GM18858 (cell line): Measurements from ENCODE around the gene WDR27.
"Not testable (repeated sequence)": the region's sequence is repeated elsewhere in the genome, so short reads cannot be mapped to it uniquely, and the experiment has no call there.

Source experiments
- ATAC-seq: cut with Tn5 transposase; IDR thresholded peaks from one replicate; pipeline ENCODE4 v1.9.1; 2021; ENCODE audit not compliant: unreplicated experiment

Gene WDR27

GRCh38 chr6:169710009-169710408, 8.2 kb upstream of the WDR27 start:
- no peak for ATAC-seq

- peak; percentile 50 for ATAC-seq
These were observed 7.5 kb upstream of the WDR27 start for GRCh38 chr6:169709293-169709692.

- no peak for ATAC-seq
These were observed 5.9 kb upstream of the WDR27 start for GRCh38 chr6:169707772-169708171.

- peak; percentile 2 for ATAC-seq
These were observed 1.0 kb upstream of the WDR27 start for GRCh38 chr6:169702840-169703246.

- peak; percentile 5 for ATAC-seq
These were observed 397 bp downstream of the WDR27 start for GRCh38 chr6:169701311-169701953.

GRCh38 chr6:169700296-169700695, 1.5 kb downstream of the WDR27 start:
- ATAC-seq: no peak

- not testable (repeated sequence) for ATAC-seq
These were observed 4.7 kb downstream of the WDR27 start for GRCh38 chr6:169697115-169697514.

- no peak for ATAC-seq
These were observed 6.7 kb downstream of the WDR27 start for GRCh38 chr6:169695131-169695530.

GRCh38 chr6:169692516-169692915, 9.3 kb downstream of the WDR27 start:
- ATAC-seq: no peak

GRCh38 chr6:169691260-169691659, 10.6 kb downstream of the WDR27 start:
- no peak for ATAC-seq

- ATAC-seq: no peak
These were observed 12.5 kb downstream of the WDR27 start for GRCh38 chr6:169689287-169689686.

GRCh38 chr6:169685860-169686259, 16.0 kb downstream of the WDR27 start:
- ATAC-seq: no peak

GRCh38 chr6:169684056-169684455, 17.8 kb downstream of the WDR27 start:
- ATAC-seq: no peak

- no peak for ATAC-seq
These were observed 23.5 kb downstream of the WDR27 start for GRCh38 chr6:169678342-169678741.

GRCh38 chr6:169677096-169677495, 24.7 kb downstream of the WDR27 start:
- no peak for ATAC-seq

- no peak for ATAC-seq
These were observed 26.8 kb downstream of the WDR27 start for GRCh38 chr6:169675011-169675410.

- no peak for ATAC-seq
These were observed 30.3 kb downstream of the WDR27 start for GRCh38 chr6:169671563-169671962.

- no peak for ATAC-seq
These were observed 31.9 kb downstream of the WDR27 start for GRCh38 chr6:169669889-169670288.

- ATAC-seq: no peak
These were observed 32.7 kb downstream of the WDR27 start for GRCh38 chr6:169669147-169669546.

- no peak for ATAC-seq
These were observed 33.5 kb downstream of the WDR27 start for GRCh38 chr6:169668203-169668847.

GRCh38 chr6:169667716-169668115, 34.1 kb downstream of the WDR27 start:
- no peak for ATAC-seq

- ATAC-seq: no peak
These were observed 35.4 kb downstream of the WDR27 start for GRCh38 chr6:169666441-169666840.

GRCh38 chr6:169665289-169665688, 36.5 kb downstream of the WDR27 start:
- ATAC-seq: no peak
